ENCODE results near the gene PLK2. TPM values are rescaled to one million over a fixed set of nuclear protein-coding genes. Genes with fewer than 3 reads are reported as not detected.
A peak's percentile ranks its signal among the peaks of the same experiment; 100 is the strongest.

PLK2 gene
- 322 and 337 TPM in 2 replicates for total RNA-seq (2012; rRNA removed)
- polyA plus RNA-seq (2012; rRNA removed) = 129 and 145 TPM in 2 replicates
- 73.7 and 140 TPM in 2 replicates for polyA plus RNA-seq (2012; cell fraction: cytosol; rRNA removed)
- polyA plus RNA-seq (2012; cell fraction: nucleus; rRNA removed; ENCODE audit: low replicate concordance) = 303 and 325 TPM in 2 replicates
- percentile 98 among the genes with signal in this experiment for Bru-seq, nascent RNA
- percentile 68 among the genes with signal in this experiment for BruChase-seq, experiment 1, labeled RNA remaining after a 6-hour chase
- percentile 83 among the genes with signal in this experiment for BruChase-seq, experiment 2, labeled RNA remaining after a 2-hour chase
- long read RNA-seq, transcript PLK2-201 (14 exons, 2,960 nt) = major isoform, 234 of 274 reads
- long read RNA-seq, partial matches to known transcripts = 1 of 274 reads
- long read RNA-seq, other reads (novel, unspliced or antisense) = 39 of 274 reads

GRCh38 chr5:58460002-58460731 is at the start of gene PLK2:
TSS of gene PLK2 (minus strand) at chr5:58460086. CDS start at chr5:58459959, 127 bp downstream.
- peak within 1 kb of the TSS; percentile 71; the same call in 1 of the 2 replicates for H2AK5ac ChIP-seq (ENCODE audit: low read depth, low read length)
- H3K56ac ChIP-seq (ENCODE audit: extremely low read depth, insufficient read depth, low read length) = peak within 1 kb of the TSS; percentile 84; the same call in 1 of the 2 replicates
- peak within 1 kb of the TSS; percentile 74; the same call in 1 of the 2 replicates for H4K91ac ChIP-seq (ENCODE audit: insufficient read depth, low read depth, low read length)
- H2BK15ac ChIP-seq (ENCODE audit: low read depth, low read length) = peak within 1 kb of the TSS; percentile 90
- H3K4me3 ChIP-seq (ENCODE audit: insufficient read depth, low read depth, low read length) = peak within 1 kb of the TSS; percentile 85
- ChIA-PET CTCF (interaction anchor here (0.6 to 4.1 kb wide), 13 partner anchors 221 to 1162 kb away, joined by 3 to 27 read pairs (median 4); no protein-coding TSS in a partner anchor), POLR2A (ENCODE audit: unreplicated experiment) (interaction anchor here (0.6 to 2.8 kb wide), 13 partner anchors 161 to 1162 kb away, joined by 3 to 12 read pairs (median 4); no protein-coding TSS in a partner anchor)
- H3K23ac ChIP-seq (ENCODE audit: low read depth, low read length) = peak within 1 kb of the TSS; percentile 72
- peaks cover 16 to 35% of the 10 kb centered on the region in 2 experiments for H3K79me1 ChIP-seq (ENCODE audit: low read depth in 1 of 2, low read length in 2 of 2)
- DNase-seq (peak; percentile 94), ATAC-seq (ENCODE audit: low read depth) (peak; percentile 81)
- dilution Hi-C loops (cut with HindIII; ENCODE audit: low sequenced_read_pairs, unreplicated experiment) (no loop called here), in situ Hi-C loops (cut with MboI; ENCODE audit: low sequenced_read_pairs) (loop anchor here (5.0 to 25.0 kb wide), 4 partner anchors 955 to 1548 kb away; partner anchors contain the start of gene SETD9), intact Hi-C loops (cut with micrococcal nuclease) (loop anchor here (1.0 to 10.0 kb wide), 9 partner anchors 328 to 1558 kb away; partner anchors contain the start of gene MIER3)
- H3K18ac ChIP-seq (ENCODE audit: low read depth, low read length) = peak within 1 kb of the TSS; percentile 65
- H4K20me1 ChIP-seq (ENCODE audit: insufficient read depth, low read length) = peaks cover 47% of the 10 kb centered on the region
- H4K5ac ChIP-seq (ENCODE audit: low read depth, low read length) = peak within 1 kb of the TSS; percentile 71
- WGBS, 2 experiments (ENCODE audit: extremely low coverage in 2 of 2, insufficient read length in 1 of 2) = 0% methylated on average over 39 of the region's 89 CpGs; no CpG with 5 or more reads in 1 of the 2 experiments
- peaks cover 35% of the 10 kb centered on the region for H3K36me3 ChIP-seq (ENCODE audit: control insufficient read depth, insufficient read depth, low read length)
- peak within 1 kb of the TSS; percentile 93 for H2BK120ac ChIP-seq (ENCODE audit: low read depth, low read length)
- peak within 1 kb of the TSS; percentile 72 for H2BK5ac ChIP-seq (ENCODE audit: low read depth, low read length, poor library complexity, severe bottlenecking)
- H3K14ac ChIP-seq (replicated peaks; ENCODE audit: low read depth, low read length) = peak within 1 kb of the TSS; percentile 91
- peaks cover 5% of the 10 kb centered on the region; the same call in 1 of the 2 replicates for H3K9me1 ChIP-seq (ENCODE audit: insufficient read depth, low read length)
- H4K8ac ChIP-seq (ENCODE audit: low read depth in 2 of 2, low read length in 2 of 2) = peak within 1 kb of the TSS in 1 of 2 experiments; percentile 93; a peak in 2 of 4 replicates
- H3K4me1 ChIP-seq (ENCODE audit: control insufficient read depth, insufficient read depth, low read length) = peaks cover 2% of the 10 kb centered on the region
- peak within 1 kb of the TSS; percentile 97 for H3K4me2 ChIP-seq (ENCODE audit: low read depth, low read length)
- peak within 1 kb of the TSS; percentile 94 for H2AFZ ChIP-seq (replicated peaks; ENCODE audit: low read length, poor library complexity)
- no peaks in the 10 kb centered on the region for H3K9me3 ChIP-seq (ENCODE audit: control insufficient read depth, insufficient read depth, low read length)
- peak within 1 kb of the TSS; percentile 87 for H3K9ac ChIP-seq (ENCODE audit: low read depth, low read length)
- no peaks in the 10 kb centered on the region for H3K27me3 ChIP-seq (ENCODE audit: control insufficient read depth, insufficient read depth, low read length)
- peak within 1 kb of the TSS; percentile 96 for H2BK20ac ChIP-seq (ENCODE audit: low read depth, low read length)
- H3K27ac ChIP-seq (ENCODE audit: insufficient read depth, low read length) = peak within 1 kb of the TSS; percentile 81
- peak within 1 kb of the TSS; percentile 89 for H2AK9ac ChIP-seq (replicated peaks; ENCODE audit: low read depth, low read length, poor library complexity)
- BruUV-seq (replicated peaks) = no TSS peak
- peak within 1 kb of the TSS; percentile 90 for H3K4ac ChIP-seq (ENCODE audit: low read depth, low read length)
- TF ChIP-seq BHLHE40 (IDR thresholded peaks at IDR 0.05; ENCODE audit: low read depth, low read length) (peak; percentile 51; the same call in 1 of the 2 replicates), CHD1 (IDR thresholded peaks at IDR 0.05; ENCODE audit: low read depth, low read length) (peak; percentile 90; the same call in 1 of the 2 replicates), RFX5 (IDR thresholded peaks at IDR 0.05; ENCODE audit: low read depth, low read length) (0 out of 2 replicates have a peak, but pooled peaks have one; percentile 7), RCOR1 (IDR thresholded peaks at IDR 0.05; ENCODE audit: insufficient replicate concordance, low read length) (no peak), SMC3 (IDR thresholded peaks at IDR 0.05; ENCODE audit: low read depth, low read length) (peak; percentile 22; the same call in 1 of the 2 replicates), FOS (IDR thresholded peaks at IDR 0.05; ENCODE audit: low read depth, low read length) (no peak), MAFK (IDR thresholded peaks at IDR 0.05; ENCODE audit: low read depth, low read length) (no peak), RAD21 (IDR thresholded peaks at IDR 0.05; ENCODE audit: low read length) (peak; percentile 32; the same call in 1 of the 2 replicates), NFE2L2 (IDR thresholded peaks at IDR 0.05; ENCODE audit: low read depth, low read length) (0 out of 2 replicates have a peak, but pooled peaks have one; percentile 16), CEBPB (IDR thresholded peaks at IDR 0.05; ENCODE audit: low read depth, low read length) (no peak)
- TF ChIP-seq, protein P1, sequence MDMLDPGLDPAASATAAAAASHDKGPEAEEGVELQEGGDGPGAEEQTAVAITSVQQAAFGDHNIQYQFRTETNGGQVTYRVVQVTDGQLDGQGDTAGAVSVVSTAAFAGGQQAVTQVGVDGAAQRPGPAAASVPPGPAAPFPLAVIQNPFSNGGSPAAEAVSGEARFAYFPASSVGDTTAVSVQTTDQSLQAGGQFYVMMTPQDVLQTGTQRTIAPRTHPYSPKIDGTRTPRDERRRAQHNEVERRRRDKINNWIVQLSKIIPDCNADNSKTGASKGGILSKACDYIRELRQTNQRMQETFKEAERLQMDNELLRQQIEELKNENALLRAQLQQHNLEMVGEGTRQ (IDR thresholded peaks at IDR 0.05; ENCODE audit: low read depth, low read length) = peak; percentile 14; the same call in 1 of the 2 replicates
- TF ChIP-seq, protein P2, sequence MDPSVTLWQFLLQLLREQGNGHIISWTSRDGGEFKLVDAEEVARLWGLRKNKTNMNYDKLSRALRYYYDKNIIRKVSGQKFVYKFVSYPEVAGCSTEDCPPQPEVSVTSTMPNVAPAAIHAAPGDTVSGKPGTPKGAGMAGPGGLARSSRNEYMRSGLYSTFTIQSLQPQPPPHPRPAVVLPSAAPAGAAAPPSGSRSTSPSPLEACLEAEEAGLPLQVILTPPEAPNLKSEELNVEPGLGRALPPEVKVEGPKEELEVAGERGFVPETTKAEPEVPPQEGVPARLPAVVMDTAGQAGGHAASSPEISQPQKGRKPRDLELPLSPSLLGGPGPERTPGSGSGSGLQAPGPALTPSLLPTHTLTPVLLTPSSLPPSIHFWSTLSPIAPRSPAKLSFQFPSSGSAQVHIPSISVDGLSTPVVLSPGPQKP (IDR thresholded peaks at IDR 0.05; ENCODE audit: borderline replicate concordance, low read depth, low read length) = no peak

Measured in IMR-90 (cell line).